OCI-LY1 (cell line): ENCODE measurements around the gene CYP4F12.

Experiments
- H2AFZ ChIP-seq: fragments of 200-600 bp; sonication (generic), shearing (Covaris generic); 2 replicates; pipeline ENCODE4 v1.6.0; 2014; ENCODE audit warnings: antibody characterized with exemption, mild to moderate bottlenecking, low read length
- H3F3A ChIP-seq: fragments of 200-600 bp; sonication (generic), shearing (Covaris generic); 2 replicates; pipeline ENCODE4 v1.6.0; 2014; ENCODE audit warnings: mild to moderate bottlenecking, antibody characterized with exemption, low read length, moderate library complexity; ENCODE audit not compliant: insufficient read depth
- H3K27ac ChIP-seq: fragments of 200-600 bp; sonication (generic); 2 replicates; pipeline ENCODE4 v1.5.1; 2014; ENCODE audit warnings: low read length, mixed run types, mild to moderate bottlenecking, low read depth; ENCODE audit not compliant: poor library complexity, severe bottlenecking
- H3K27me3 ChIP-seq: fragments of 200-600 bp; sonication (generic); 2 replicates; pipeline ENCODE4 v1.6.0; 2014; ENCODE audit warnings: antibody characterized with exemption, mild to moderate bottlenecking, low read length, moderate library complexity; ENCODE audit not compliant: insufficient read depth
- H3K36me3 ChIP-seq: fragments of 200-600 bp; sonication (generic); 2 replicates; pipeline ENCODE4 v1.6.1; 2014; ENCODE audit warnings: mild to moderate bottlenecking, antibody characterized with exemption, low read length, moderate library complexity, mixed read lengths; ENCODE audit not compliant: insufficient read depth
- H3K4me1 ChIP-seq: fragments of 200-600 bp; sonication (generic); 2 replicates; pipeline ENCODE4 v1.5.1; 2014; ENCODE audit warnings: mild to moderate bottlenecking, low read length, moderate library complexity; ENCODE audit not compliant: insufficient read depth, severe bottlenecking
- H3K4me2 ChIP-seq: fragments of 200-600 bp; sonication (generic), shearing (Covaris generic); 2 replicates; pipeline ENCODE4 v1.6.1; 2014; ENCODE audit warnings: low read length
- H3K4me3 ChIP-seq: fragments of 200-600 bp; sonication (generic); 2 replicates; pipeline ENCODE4 v1.5.1; 2014; ENCODE audit warnings: low read length, low read depth, mild to moderate bottlenecking, mixed read lengths; ENCODE audit not compliant: poor library complexity, severe bottlenecking
- H3K79me2 ChIP-seq: fragments of 200-600 bp; shearing (Covaris generic); 2 replicates; pipeline ENCODE4 v1.6.1; 2016; ENCODE audit warnings: mixed run types, low read length, mixed read lengths; ENCODE audit not compliant: insufficient read depth
- H3K9ac ChIP-seq: fragments of 200-600 bp; sonication (generic), shearing (Covaris generic); 2 replicates; pipeline ENCODE4 v1.6.1; 2014; ENCODE audit warnings: mild to moderate bottlenecking, low read length, mixed read lengths
- H3K9me2 ChIP-seq: fragments of 200-600 bp; sonication (generic), shearing (Covaris generic); 2 replicates; pipeline ENCODE4 v1.6.1; 2014; ENCODE audit warnings: low read depth, mild to moderate bottlenecking, low read length, mixed read lengths
- H3K9me3 ChIP-seq: fragments of 200-600 bp; shearing (Covaris generic); 2 replicates; pipeline ENCODE4 v1.6.1; 2014; ENCODE audit warnings: low read length, mixed read lengths
- H4K20me1 ChIP-seq: fragments of 200-600 bp; sonication (generic), shearing (Covaris generic); 2 replicates; pipeline ENCODE4 v1.6.0; 2016; ENCODE audit warnings: mild to moderate bottlenecking, low read length; ENCODE audit not compliant: insufficient read depth
- EZH2 ChIP-seq: fragments of 200-600 bp; sonication (generic), shearing (Covaris generic); IDR thresholded peaks from 2 replicates; pipeline ENCODE4 v1.8.0; 2017; ENCODE audit warnings: borderline replicate concordance, mixed run types, mild to moderate bottlenecking, antibody characterized with exemption, low read length, moderate library complexity, mixed read lengths
- TF ChIP-seq, protein P1 (sequence below): fragments of 200-600 bp; sonication (generic), shearing (Covaris generic); IDR thresholded peaks from 2 replicates; pipeline ENCODE4 v1.5.1; 2017; ENCODE audit warnings: mild to moderate bottlenecking, antibody characterized with exemption, low read length, moderate library complexity, mixed read lengths

The CYP4F12 gene

GRCh38 chr19:15641901-15642491 is 30.9 kb upstream of the CYP4F12 start:
- H3K9ac ChIP-seq = no peak overlapping the region
- no peaks in the 10 kb centered on the region for H3K4me1 ChIP-seq
- H2AFZ ChIP-seq = no peak overlapping the region
- no peaks in the 10 kb centered on the region for H3K9me3 ChIP-seq
- H4K20me1 ChIP-seq = no peaks in the 10 kb centered on the region
- TF ChIP-seq, protein P1, sequence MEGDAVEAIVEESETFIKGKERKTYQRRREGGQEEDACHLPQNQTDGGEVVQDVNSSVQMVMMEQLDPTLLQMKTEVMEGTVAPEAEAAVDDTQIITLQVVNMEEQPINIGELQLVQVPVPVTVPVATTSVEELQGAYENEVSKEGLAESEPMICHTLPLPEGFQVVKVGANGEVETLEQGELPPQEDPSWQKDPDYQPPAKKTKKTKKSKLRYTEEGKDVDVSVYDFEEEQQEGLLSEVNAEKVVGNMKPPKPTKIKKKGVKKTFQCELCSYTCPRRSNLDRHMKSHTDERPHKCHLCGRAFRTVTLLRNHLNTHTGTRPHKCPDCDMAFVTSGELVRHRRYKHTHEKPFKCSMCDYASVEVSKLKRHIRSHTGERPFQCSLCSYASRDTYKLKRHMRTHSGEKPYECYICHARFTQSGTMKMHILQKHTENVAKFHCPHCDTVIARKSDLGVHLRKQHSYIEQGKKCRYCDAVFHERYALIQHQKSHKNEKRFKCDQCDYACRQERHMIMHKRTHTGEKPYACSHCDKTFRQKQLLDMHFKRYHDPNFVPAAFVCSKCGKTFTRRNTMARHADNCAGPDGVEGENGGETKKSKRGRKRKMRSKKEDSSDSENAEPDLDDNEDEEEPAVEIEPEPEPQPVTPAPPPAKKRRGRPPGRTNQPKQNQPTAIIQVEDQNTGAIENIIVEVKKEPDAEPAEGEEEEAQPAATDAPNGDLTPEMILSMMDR = no peak
- TF ChIP-seq EZH2 = no peak
- H3K36me3 ChIP-seq = no peaks in the 10 kb centered on the region
- H3K4me3 ChIP-seq = no peak overlapping the region
- no peaks in the 10 kb centered on the region for H3K79me2 ChIP-seq
- no peaks in the 10 kb centered on the region for H3K9me2 ChIP-seq
- no peak overlapping the region for H3K4me2 ChIP-seq
- no peaks in the 10 kb centered on the region for H3F3A ChIP-seq
- no peak overlapping the region for H3K27ac ChIP-seq
- H3K27me3 ChIP-seq = no peaks in the 10 kb centered on the region

GRCh38 chr19:15642807-15643206 is 30.1 kb upstream of the CYP4F12 start:
- Histone ChIP-seq H3K79me2 (no peaks in the 10 kb centered on the region), H3K9me2 (no peaks in the 10 kb centered on the region), H3K9ac (no peak overlapping the region), H2AFZ (no peak overlapping the region), H3K4me1 (no peaks in the 10 kb centered on the region), H3K27me3 (no peaks in the 10 kb centered on the region), H3K36me3 (no peaks in the 10 kb centered on the region), H3K4me3 (no peak overlapping the region), H3K4me2 (no peak overlapping the region), H3K9me3 (no peaks in the 10 kb centered on the region), H3F3A (no peaks in the 10 kb centered on the region), H4K20me1 (no peaks in the 10 kb centered on the region), H3K27ac (no peak overlapping the region)
- no peak for TF ChIP-seq EZH2
- TF ChIP-seq, protein P1 = no peak

GRCh38 chr19:15643387-15643786 is 29.5 kb upstream of the CYP4F12 start:
- H3K4me1 ChIP-seq = no peaks in the 10 kb centered on the region
- no peak overlapping the region for H3K9ac ChIP-seq
- no peaks in the 10 kb centered on the region for H3K27me3 ChIP-seq
- no peak overlapping the region for H3K27ac ChIP-seq
- no peaks in the 10 kb centered on the region for H3F3A ChIP-seq
- H3K79me2 ChIP-seq = no peaks in the 10 kb centered on the region
- no peaks in the 10 kb centered on the region for H3K36me3 ChIP-seq
- H3K4me2 ChIP-seq = no peak overlapping the region
- H3K4me3 ChIP-seq = no peak overlapping the region
- H2AFZ ChIP-seq = no peak overlapping the region
- H3K9me2 ChIP-seq = no peaks in the 10 kb centered on the region
- TF ChIP-seq EZH2 = no peak
- TF ChIP-seq, protein P1 = no peak
- H3K9me3 ChIP-seq = no peaks in the 10 kb centered on the region
- H4K20me1 ChIP-seq = no peaks in the 10 kb centered on the region
